ENCODE data around the gene EEFSEC.

- TF ChIP-seq CTCF (IDR thresholded peaks at IDR 0.05; ENCODE audit: insufficient read depth, low read length): no peak
- TF ChIP-seq REST (IDR thresholded peaks at IDR 0.05; ENCODE audit: insufficient replicate concordance, low read depth): no peak
- no peak for TF ChIP-seq GABPA (IDR thresholded peaks at IDR 0.05; ENCODE audit: low read depth)
- TF ChIP-seq POLR2AphosphoS5 (IDR thresholded peaks at IDR 0.05; ENCODE audit: low read depth): no peak
- no peak for TF ChIP-seq SPI1 (IDR thresholded peaks at IDR 0.05; ENCODE audit: borderline replicate concordance, low read depth)
Measured at GRCh38 chr3:128452120-128452519, 298.8 kb downstream of the EEFSEC start.

Measured in HL-60 (cell line).